Aorta (tissue), 5 donors: ENCODE data around the gene FMNL1. TPM values are rescaled to one million over a fixed set of nuclear protein-coding genes. Genes with fewer than 3 reads are reported as not detected.

ENCODE experiments used
- ATAC-seq: fragments of 200-7000 bp; cut with Tn5 transposase; one replicate; pipeline ENCODE4 v1.9.1; 2022; ENCODE audit warnings: moderate library complexity; ENCODE audit not compliant: low FRiP score
- DNase-seq, 2 donors: peaks; one replicate each; pipeline ENCODE4 v3.0.0-alpha.2; 2020
- H3K27ac ChIP-seq, 2 donors: one replicate each; pipeline ENCODE4 v1.5.1; 2013; ENCODE audit warnings: low read length in 2 of 2, mild to moderate bottlenecking in 2 of 2, moderate library complexity in 2 of 2, control low read depth in 1 of 2, inconsistent platforms in 1 of 2, low read depth in 1 of 2
- H3K27me3 ChIP-seq, 2 donors: one replicate each; pipeline ENCODE4 v1.6.1; 2013; ENCODE audit warnings: control low read depth in 1 of 2, low read length in 1 of 2, mild to moderate bottlenecking in 1 of 2, moderate library complexity in 1 of 2; ENCODE audit not compliant: insufficient read depth in 2 of 2, control insufficient read depth in 1 of 2
- H3K36me3 ChIP-seq, 2 donors: one replicate each; pipeline ENCODE4 v1.6.1; 2013; ENCODE audit warnings: control low read depth in 1 of 2, low read length in 1 of 2, mild to moderate bottlenecking in 1 of 2; ENCODE audit not compliant: insufficient read depth in 2 of 2, control insufficient read depth in 1 of 2
- H3K4me1 ChIP-seq, 2 donors: one replicate each; pipeline ENCODE4 v1.6.1; 2013; ENCODE audit warnings: low read length in 2 of 2, control low read depth in 1 of 2, mild to moderate bottlenecking in 1 of 2, moderate library complexity in 1 of 2; ENCODE audit not compliant: insufficient read depth in 2 of 2, control insufficient read depth in 1 of 2
- H3K4me3 ChIP-seq, 2 donors: one replicate each; pipeline ENCODE4 v1.5.1; 2013; ENCODE audit warnings: low read length in 2 of 2, control low read depth in 1 of 2, mild to moderate bottlenecking in 1 of 2
- H3K9me3 ChIP-seq: one replicate; pipeline ENCODE4 v1.6.1; 2013; ENCODE audit warnings: mild to moderate bottlenecking, low read length; ENCODE audit not compliant: control insufficient read depth
- WGBS, 2 donors: extraction: QIAGEN DNeasy Blood & Tissue Kit; methylation state at CpG; one replicate each; pipeline ENCODE4 v1.1.7; 2013; 5-methylcytosine and 5-hydroxymethylcytosine counted together
- intact Hi-C, 2 donors: fragments of 100-400 bp; cut with DNase I; formaldehyde crosslinking; loops; one replicate each; pipeline versions ENCODE4 v1.14.2 to v1.15.0; 2022
- polyA plus RNA-seq, 2 donors: library from polyadenylated mRNA; stranded (reverse); fragments of 200-250 nt; gene quantifications; one replicate each; pipeline ENCODE4 v1.2.3, GENCODE V29; 2013
- total RNA-seq, 2 donors: library from RNA; stranded (reverse); fragmentation: NEBNext Ultra II Directional; extraction: Animal tissue kit (Norgen Biotek cat#: 25700); gene quantifications; one replicate each; pipeline ENCODE4 v1.2.1, GENCODE V29; 2021
- donor health status: healthy with polysubstance abuse.
- donor health status: Bipolar disorder and iron deficiency.
- donor health status: DM: no; HTN: no; CAD: no.
- donor health status: DM: no; HTN: no; CAD: no.
- donor health status: DM: yes; HTN: yes; CAD: no.

The FMNL1 gene
- total and polyA plus RNA-seq, 4 donors: 2.2 to 51.7 (median 18.0) TPM

DNA sequence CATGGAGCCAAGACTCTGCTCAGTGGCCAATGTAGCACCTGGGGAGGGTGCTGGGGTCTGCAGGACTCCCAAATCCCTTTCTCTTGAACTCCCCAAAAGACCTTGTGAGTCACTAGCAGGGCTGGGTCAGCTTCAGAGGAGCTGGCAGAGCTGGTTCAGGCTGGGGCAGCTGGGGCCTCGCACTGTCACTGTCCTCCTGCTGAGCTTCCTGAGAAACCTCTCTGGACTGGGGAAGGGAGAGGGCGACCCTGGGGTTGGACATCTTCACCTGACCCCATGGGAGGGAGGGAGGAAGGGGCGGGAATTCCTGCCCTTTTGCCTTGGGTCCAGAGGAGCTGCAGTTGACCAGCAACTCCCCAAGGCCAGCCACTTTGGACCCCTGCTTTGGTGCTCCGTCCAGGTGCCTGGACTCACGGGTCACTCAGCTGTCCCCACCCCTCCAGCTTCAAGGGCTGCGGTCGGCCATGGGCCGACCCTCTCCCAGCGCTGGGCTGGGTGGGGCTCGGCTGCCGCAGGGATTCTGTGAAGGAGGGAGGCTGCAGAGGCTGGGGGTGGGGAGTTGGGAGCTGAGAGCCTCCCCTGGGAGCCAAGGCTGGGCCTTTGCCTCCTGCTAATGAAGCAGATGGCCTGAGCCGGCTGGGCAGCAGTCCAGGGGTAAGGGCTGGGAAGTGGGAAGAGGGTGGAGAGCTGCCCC is 9.2 kb downstream of the FMNL1 start:
- ATAC-seq: no peak
- Histone ChIP-seq H3K4me1 (no peaks in the 10 kb centered on the region), H3K4me3 (no peak overlapping the region), H3K9me3 (no peaks in the 10 kb centered on the region), H3K27me3 (no peaks in the 10 kb centered on the region), H3K27ac (no peak overlapping the region), H3K36me3 (no peaks in the 10 kb centered on the region)
- peak in 1 of 2 donors; percentile 74 for DNase-seq
- intact Hi-C loops: loop anchor here in 1 of 2 donors (5.0 kb wide), 1 partner anchor 36 kb away; no protein-coding TSS in a partner anchor
- WGBS, 2 donors: 43 to 53% methylated on average over 9 to 12 of the region's 12 CpGs

DNA sequence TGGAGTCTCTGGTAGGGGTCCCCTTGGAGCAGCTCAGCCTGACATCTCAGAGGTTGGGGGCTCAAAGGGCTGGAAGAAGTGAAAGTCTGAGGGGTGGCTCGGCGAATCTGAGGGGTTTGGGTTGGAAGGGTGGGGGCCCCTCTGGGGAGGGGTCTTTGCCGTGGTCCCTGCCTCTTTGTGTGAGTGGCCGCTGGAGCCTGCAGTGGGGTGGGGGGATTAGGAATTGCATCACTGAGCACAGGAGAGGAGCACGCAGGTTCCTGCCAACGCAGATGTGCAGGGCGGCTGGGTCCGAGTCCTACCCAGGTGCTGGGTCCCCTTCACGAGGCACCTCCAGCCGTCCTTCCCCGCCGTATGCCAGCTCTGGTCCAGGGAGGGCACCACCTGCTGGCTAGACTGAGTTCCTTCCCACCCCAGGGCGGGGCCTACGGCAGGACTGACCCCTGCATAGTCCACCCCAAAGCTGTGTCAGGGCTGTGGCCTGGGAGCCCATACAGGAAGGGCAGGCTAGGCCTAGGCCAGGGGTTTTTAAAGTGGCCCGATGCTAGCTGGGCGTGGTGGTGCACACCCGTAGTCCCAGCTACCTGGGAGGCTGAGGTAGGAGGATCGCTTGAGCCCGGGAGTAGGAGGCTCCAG is 9.9 kb downstream of the FMNL1 start:
- H3K27ac ChIP-seq: no peak overlapping the region
- H3K36me3 ChIP-seq: no peaks in the 10 kb centered on the region
- DNase-seq (peak in 1 of 2 donors; percentile 76), ATAC-seq (no peak)
- H3K4me1 ChIP-seq: no peaks in the 10 kb centered on the region
- H3K27me3 ChIP-seq: no peaks in the 10 kb centered on the region
- no peak overlapping the region for H3K4me3 ChIP-seq
- WGBS, 2 donors: 73 to 77% methylated on average over 19 of the region's 19 CpGs
- intact Hi-C loops: loop anchor here in 1 of 2 donors (5.0 kb wide), 1 partner anchor 36 kb away; no protein-coding TSS in a partner anchor
- no peaks in the 10 kb centered on the region for H3K9me3 ChIP-seq

DNA sequence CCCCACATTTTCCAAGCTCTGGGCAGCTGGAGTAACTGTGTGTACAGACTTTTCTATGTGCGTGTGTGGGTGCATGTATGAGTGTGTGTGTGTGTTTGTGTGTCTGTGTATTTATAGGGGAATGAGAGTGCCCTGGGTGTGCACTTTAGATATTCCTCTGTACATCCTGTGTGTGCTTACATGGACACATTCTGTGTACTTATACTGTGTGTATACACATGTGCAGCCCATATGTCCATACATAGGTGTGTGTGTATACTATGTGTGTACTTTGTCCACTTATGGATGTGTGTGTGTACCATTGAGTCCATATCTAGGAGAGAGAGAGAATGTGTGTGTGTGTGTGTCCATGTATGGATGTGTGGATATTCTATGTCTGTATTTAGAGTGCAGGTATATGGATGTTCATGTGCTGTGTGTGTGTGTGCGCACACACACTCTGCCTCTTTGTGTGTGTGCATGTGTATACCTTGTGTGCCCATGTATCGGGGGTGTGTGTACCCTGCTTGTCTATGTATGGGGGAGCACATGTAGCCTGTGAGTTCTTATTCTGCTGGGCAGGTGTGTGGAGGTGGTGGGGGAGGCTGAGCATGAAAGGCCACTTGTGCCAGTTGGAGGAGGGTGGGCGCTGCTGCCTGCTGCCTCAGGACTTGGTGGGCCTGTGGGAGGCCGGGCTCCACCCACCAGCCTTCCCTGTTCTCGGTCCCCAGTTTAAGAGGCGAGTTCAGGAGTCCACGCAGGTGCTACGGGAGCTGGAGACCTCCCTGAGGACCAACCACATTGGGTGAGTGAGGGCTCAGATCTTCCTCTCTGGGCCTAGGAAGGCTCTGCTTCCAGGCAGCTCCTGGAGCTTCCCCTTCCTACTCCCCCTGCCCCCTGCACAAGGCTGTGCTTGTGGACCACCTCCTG is 11.1 kb downstream of the FMNL1 start:
- WGBS, 2 donors: 92 to 94% methylated on average over 9 of the region's 9 CpGs
- ATAC-seq: no peak
- intact Hi-C loops: loop anchor here in 1 of 2 donors (5.0 kb wide), 1 partner anchor 35 kb away; no protein-coding TSS in a partner anchor
- DNase-seq: no peak
- Histone ChIP-seq H3K9me3 (no peaks in the 10 kb centered on the region), H3K27ac (no peak overlapping the region), H3K4me3 (no peak overlapping the region), H3K27me3 (no peaks in the 10 kb centered on the region), H3K4me1 (no peaks in the 10 kb centered on the region), H3K36me3 (no peaks in the 10 kb centered on the region)

DNA sequence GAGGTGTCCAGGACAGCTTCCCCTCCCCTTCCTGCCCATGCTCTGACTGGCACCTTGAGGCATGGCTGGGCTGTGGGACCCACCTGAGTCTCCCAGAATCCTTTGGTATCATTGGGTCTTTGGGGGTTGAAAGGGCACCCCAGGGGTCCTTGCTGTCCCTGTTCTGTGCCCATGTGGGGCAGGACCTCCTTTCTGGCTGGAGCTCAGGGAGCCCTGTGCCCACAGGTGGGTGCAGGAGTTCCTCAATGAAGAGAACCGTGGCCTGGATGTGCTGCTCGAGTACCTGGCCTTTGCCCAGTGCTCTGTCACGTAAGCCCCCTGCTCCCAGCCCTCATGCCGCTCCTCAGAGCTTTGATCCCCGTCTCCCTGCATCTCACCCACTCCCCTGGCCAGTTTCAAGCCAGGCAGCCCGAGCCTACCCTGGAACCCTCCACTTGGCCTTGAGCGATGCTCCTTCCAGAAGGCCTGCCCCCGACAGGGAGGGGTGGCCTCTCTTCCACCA is 11.8 kb downstream of the FMNL1 start:
- Histone ChIP-seq H3K27ac (no peak overlapping the region), H3K4me3 (no peak overlapping the region), H3K9me3 (no peaks in the 10 kb centered on the region), H3K4me1 (no peaks in the 10 kb centered on the region), H3K27me3 (no peaks in the 10 kb centered on the region), H3K36me3 (no peaks in the 10 kb centered on the region)
- intact Hi-C loops: loop anchor here in 1 of 2 donors (5.0 kb wide), 1 partner anchor 34 kb away; no protein-coding TSS in a partner anchor
- ATAC-seq (no peak), DNase-seq (no peak)
- WGBS, 2 donors: 83 to 86% methylated on average over 8 of the region's 8 CpGs

DNA sequence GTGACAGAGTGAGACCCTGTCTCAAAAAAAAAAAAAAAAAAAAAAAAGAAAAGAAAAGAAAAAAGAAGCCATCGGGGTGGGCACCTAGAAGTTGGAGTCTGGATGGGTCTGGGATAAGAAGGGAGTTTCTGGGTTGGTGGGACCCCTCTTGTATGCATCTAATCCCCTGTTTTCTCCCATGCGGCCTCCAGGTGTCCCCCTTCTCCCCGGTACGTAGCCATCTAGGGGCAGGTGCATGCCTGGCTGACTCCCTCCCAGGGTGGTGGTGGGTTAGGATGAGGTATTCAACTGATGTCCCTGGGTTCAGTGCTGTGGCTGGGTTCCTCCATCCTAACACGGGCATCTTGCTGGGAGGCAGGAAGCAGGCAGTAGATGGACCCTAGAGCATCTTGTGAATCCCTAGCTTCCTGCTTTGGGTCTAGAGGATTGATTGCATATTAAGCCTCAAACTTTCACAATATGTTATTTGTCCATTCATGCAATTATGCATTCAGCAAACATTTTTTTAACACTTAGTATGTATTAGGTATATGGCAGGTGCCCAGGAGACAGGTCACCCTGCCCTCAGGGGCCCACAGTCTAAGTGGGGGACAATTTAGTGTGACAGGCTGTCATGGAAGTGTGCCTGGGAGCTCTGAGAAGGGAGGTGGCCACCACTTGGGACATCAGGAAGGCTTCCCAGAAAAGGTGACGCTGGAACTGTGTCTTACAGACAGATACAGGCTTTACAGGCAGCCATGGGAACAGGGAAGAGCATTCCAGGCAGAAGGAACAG is 13.1 kb downstream of the FMNL1 start:
- no peak for ATAC-seq
- DNase-seq: no peak
- no peaks in the 10 kb centered on the region for H3K4me1 ChIP-seq
- no peaks in the 10 kb centered on the region for H3K9me3 ChIP-seq
- intact Hi-C loops: loop anchor here in 1 of 2 donors (5.0 kb wide), 1 partner anchor 32 kb away; no protein-coding TSS in a partner anchor
- 20 to 23% methylated on average over 6 of the region's 6 CpGs for WGBS, 2 donors
- H3K27ac ChIP-seq: no peak overlapping the region
- H3K36me3 ChIP-seq: no peaks in the 10 kb centered on the region
- no peak overlapping the region for H3K4me3 ChIP-seq
- no peaks in the 10 kb centered on the region for H3K27me3 ChIP-seq

DNA sequence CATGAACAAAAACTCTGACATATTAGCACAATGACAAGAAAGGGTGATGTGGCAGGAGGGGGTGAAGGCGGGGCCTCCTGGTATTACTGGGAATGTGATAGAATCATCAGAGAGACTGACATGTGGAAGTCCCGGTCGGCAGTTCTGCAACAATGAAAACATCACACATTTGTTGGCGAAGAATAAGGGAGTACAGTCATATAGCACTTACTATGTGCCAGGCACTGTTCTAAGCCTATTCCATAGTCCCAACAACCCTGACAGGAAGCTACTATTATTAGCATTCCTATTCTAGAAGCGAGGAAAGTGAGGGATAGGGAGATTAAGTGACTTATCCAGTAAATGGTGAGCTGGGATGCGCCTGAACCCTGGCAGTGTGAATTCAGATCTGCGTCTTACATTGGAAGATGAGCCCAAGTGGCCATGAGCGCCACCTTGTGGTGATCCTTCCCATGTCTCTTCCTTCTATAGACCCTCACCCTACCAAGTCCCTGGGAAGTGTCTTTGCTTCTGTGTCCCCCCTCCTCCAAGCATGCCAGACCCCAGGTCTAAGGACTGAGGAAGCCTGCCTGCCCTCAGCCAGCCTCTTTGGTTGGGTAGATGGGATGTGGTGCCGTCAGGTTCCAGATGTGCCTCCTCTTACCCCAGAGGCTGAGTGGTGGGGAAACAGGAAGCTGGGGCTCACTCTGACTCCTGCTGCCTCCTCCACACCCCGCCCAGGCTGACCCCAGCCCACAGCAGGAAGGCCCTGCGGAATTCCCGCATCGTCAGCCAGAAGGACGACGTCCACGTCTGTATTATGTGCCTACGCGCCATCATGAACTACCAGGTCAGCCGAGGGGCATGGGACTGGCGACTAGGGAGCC is 14.0 kb downstream of the FMNL1 start:
- no peak for ATAC-seq
- intact Hi-C loops: no loop called here
- H3K36me3 ChIP-seq: no peaks in the 10 kb centered on the region

DNA sequence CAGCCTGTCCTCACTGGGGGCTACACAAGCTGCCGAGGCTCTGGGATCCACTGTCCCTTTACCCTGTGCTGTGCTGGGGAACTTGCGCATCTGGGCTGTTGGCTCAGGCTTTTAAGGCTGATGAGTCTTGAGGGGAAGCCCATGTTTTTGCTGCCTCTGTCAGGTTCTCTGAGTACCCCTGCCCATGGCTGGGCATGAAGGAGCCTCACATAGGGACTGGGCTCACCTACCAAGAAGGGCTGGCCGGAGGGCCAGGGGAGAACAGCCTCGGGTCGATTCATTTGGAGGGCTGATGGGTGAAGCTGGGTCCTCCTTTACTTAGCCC is 14.6 kb downstream of the FMNL1 start:
- no peaks in the 10 kb centered on the region for H3K27me3 ChIP-seq
- H3K4me1 ChIP-seq: no peaks in the 10 kb centered on the region
- intact Hi-C loops: no loop called here
- DNase-seq (no peak), ATAC-seq (no peak)
- no peak overlapping the region for H3K27ac ChIP-seq
- H3K4me3 ChIP-seq: no peak overlapping the region
- H3K9me3 ChIP-seq: no peaks in the 10 kb centered on the region
- no peaks in the 10 kb centered on the region for H3K36me3 ChIP-seq
- 79 to 81% methylated on average over 5 of the region's 5 CpGs for WGBS, 2 donors

More for the DNA sequence above, 14.0 kb downstream of the FMNL1 start:
- Histone ChIP-seq H3K27ac (no peak overlapping the region), H3K4me3 (no peak overlapping the region), H3K4me1 (no peaks in the 10 kb centered on the region), H3K27me3 (no peaks in the 10 kb centered on the region), H3K9me3 (no peaks in the 10 kb centered on the region)
- DNase-seq: peak; percentile 85 to 90
- WGBS, 2 donors: 39 to 42% methylated on average over 20 of the region's 20 CpGs
